ENCODE results near the gene ANO3.
"Not testable (repeated sequence)": the region's sequence is repeated elsewhere in the genome, so short reads cannot be mapped to it uniquely, and the experiment has no call there.

ANO3 gene

GRCh38 chr11:26579683-26580082 lies 247.8 kb downstream of the ANO3 start:
- no peak for DNase-seq

GRCh38 chr11:26580929-26581328 lies 249.0 kb downstream of the ANO3 start:
- DNase-seq: no peak

GRCh38 chr11:26583550-26583949 lies 251.6 kb downstream of the ANO3 start:
- DNase-seq: no peak

- no peak for DNase-seq
Measured at GRCh38 chr11:26584818-26585217, 252.9 kb downstream of the ANO3 start.

- DNase-seq: no peak
Measured at GRCh38 chr11:26587073-26587472, 255.1 kb downstream of the ANO3 start.

GRCh38 chr11:26593691-26594090 lies 261.8 kb downstream of the ANO3 start:
- no peak for DNase-seq

GRCh38 chr11:26595207-26595865 lies 263.4 kb downstream of the ANO3 start:
- DNase-seq: not testable (repeated sequence)

- DNase-seq: not testable (repeated sequence)
Measured at GRCh38 chr11:26597049-26597689, 265.2 kb downstream of the ANO3 start.

GRCh38 chr11:26597899-26598298 lies 266.0 kb downstream of the ANO3 start:
- DNase-seq: no peak

GRCh38 chr11:26599425-26599824 lies 267.5 kb downstream of the ANO3 start:
- no peak for DNase-seq

- DNase-seq: no peak
Measured at GRCh38 chr11:26599876-26600434, 268.0 kb downstream of the ANO3 start.

- DNase-seq: no peak
Measured at GRCh38 chr11:26607725-26608506, 276.0 kb downstream of the ANO3 start.

- DNase-seq: no peak
Measured at GRCh38 chr11:26608507-26609146, 276.7 kb downstream of the ANO3 start.

- no peak for DNase-seq
Measured at GRCh38 chr11:26613759-26614158, 281.8 kb downstream of the ANO3 start.

GRCh38 chr11:26618441-26618840 lies 286.5 kb downstream of the ANO3 start:
- DNase-seq: no peak

GRCh38 chr11:26620282-26621045 lies 288.5 kb downstream of the ANO3 start:
- no peak for DNase-seq

- no peak for DNase-seq
Measured at GRCh38 chr11:26621132-26621531, 289.2 kb downstream of the ANO3 start.

GRCh38 chr11:26622181-26622580 lies 290.3 kb downstream of the ANO3 start:
- DNase-seq: no peak

- no peak for DNase-seq
Measured at GRCh38 chr11:26623076-26623659, 291.2 kb downstream of the ANO3 start.

GRCh38 chr11:26626346-26626745 lies 294.4 kb downstream of the ANO3 start:
- no peak for DNase-seq

GRCh38 chr11:26632691-26633159 lies 300.8 kb downstream of the ANO3 start:
- DNase-seq: no peak

GRCh38 chr11:26643314-26643713 lies 311.4 kb downstream of the ANO3 start:
- not testable (repeated sequence) for DNase-seq

All from NCI-H2227 treated with DMSO at 0.1 percent for 48 hours (cell line).